BLaER1 (cell line): ENCODE data around the gene TVP23A.

Experiments used
- H3K27ac ChIP-seq: shearing (Covaris generic); formaldehyde crosslinking; 2 replicates; pipeline ENCODE4 v1.8.1; 2022
- H3K27me3 ChIP-seq: shearing (Covaris generic); formaldehyde crosslinking; 2 replicates; pipeline ENCODE4 v1.8.1; 2022
- H3K36me3 ChIP-seq: shearing (Covaris generic); formaldehyde crosslinking; 2 replicates; pipeline ENCODE4 v1.8.1; 2022
- H3K4me1 ChIP-seq: shearing (Covaris generic); formaldehyde crosslinking; 2 replicates; pipeline ENCODE4 v1.8.1; 2022
- H3K4me2 ChIP-seq: shearing (Covaris generic); formaldehyde crosslinking; 2 replicates; pipeline ENCODE4 v1.8.1; 2022
- H3K4me3 ChIP-seq: shearing (Covaris generic); formaldehyde crosslinking; 2 replicates; pipeline ENCODE4 v1.8.1; 2022
- H3K9ac ChIP-seq: shearing (Covaris generic); formaldehyde crosslinking; 2 replicates; pipeline ENCODE4 v1.8.1; 2022
- H3K9me3 ChIP-seq: shearing (Covaris generic); formaldehyde crosslinking; 2 replicates; pipeline ENCODE4 v1.8.1; 2022
- H4K20me1 ChIP-seq: shearing (Covaris generic); formaldehyde crosslinking; 2 replicates; pipeline ENCODE4 v1.8.1; 2022
- Cebpa-rat ChIP-seq: shearing (Covaris generic); IDR thresholded peaks from 2 replicates; pipeline ENCODE4 v1.8.1; 2022

TVP23A gene

GRCh38 chr16:10828851-10829366 lies 10.3 kb upstream of the TVP23A start:
- Histone ChIP-seq H3K9me3 (no peaks in the 10 kb centered on the region), H3K27ac (peak overlapping the region; percentile 83), H3K4me2 (peak overlapping the region; percentile 78), H4K20me1 (no peaks in the 10 kb centered on the region), H3K4me3 (no peak overlapping the region), H3K27me3 (no peaks in the 10 kb centered on the region), H3K36me3 (no peaks in the 10 kb centered on the region), H3K9ac (peak overlapping the region; percentile 68; the same call in 1 of the 2 replicates), H3K4me1 (peaks cover 39% of the 10 kb centered on the region)
- TF ChIP-seq Cebpa-rat = no peak

GRCh38 chr16:10827691-10828341 lies 9.2 kb upstream of the TVP23A start:
- Histone ChIP-seq H4K20me1 (no peaks in the 10 kb centered on the region), H3K36me3 (no peaks in the 10 kb centered on the region), H3K9ac (0 out of 2 replicates have a peak overlapping the region, but pooled peaks have one; percentile 1), H3K27ac (peak overlapping the region; percentile 83), H3K4me2 (peak overlapping the region; percentile 78), H3K4me3 (no peak overlapping the region), H3K9me3 (no peaks in the 10 kb centered on the region), H3K27me3 (no peaks in the 10 kb centered on the region), H3K4me1 (peaks cover 47% of the 10 kb centered on the region)
- TF ChIP-seq Cebpa-rat = no peak

- Histone ChIP-seq H3K27me3 (no peaks in the 10 kb centered on the region), H3K27ac (no peak overlapping the region), H3K4me1 (peaks cover 62% of the 10 kb centered on the region), H3K9ac (no peak overlapping the region), H3K4me2 (no peak overlapping the region), H4K20me1 (no peaks in the 10 kb centered on the region), H3K36me3 (no peaks in the 10 kb centered on the region), H3K9me3 (no peaks in the 10 kb centered on the region), H3K4me3 (no peak overlapping the region)
- TF ChIP-seq Cebpa-rat = no peak
Observed at GRCh38 chr16:10824111-10824893, 5.7 kb upstream of the TVP23A start.

GRCh38 chr16:10822702-10823101 lies 4.1 kb upstream of the TVP23A start:
- Histone ChIP-seq H4K20me1 (no peaks in the 10 kb centered on the region), H3K36me3 (no peaks in the 10 kb centered on the region), H3K27ac (peak overlapping the region; percentile 67), H3K27me3 (no peaks in the 10 kb centered on the region), H3K4me1 (peaks cover 46% of the 10 kb centered on the region), H3K9ac (no peak overlapping the region), H3K4me2 (no peak overlapping the region), H3K9me3 (no peaks in the 10 kb centered on the region), H3K4me3 (no peak overlapping the region)
- no peak for TF ChIP-seq Cebpa-rat

GRCh38 chr16:10820546-10820945 lies 2.0 kb upstream of the TVP23A start:
- peak overlapping the region; percentile 76 for H3K4me2 ChIP-seq
- peak overlapping the region; percentile 76 for H3K27ac ChIP-seq
- H3K9me3 ChIP-seq = no peaks in the 10 kb centered on the region
- H3K27me3 ChIP-seq = no peaks in the 10 kb centered on the region
- H3K4me3 ChIP-seq = no peak overlapping the region
- peak overlapping the region; percentile 50; the same call in 1 of the 2 replicates for H3K9ac ChIP-seq
- peaks cover 43% of the 10 kb centered on the region for H3K4me1 ChIP-seq
- H3K36me3 ChIP-seq = no peaks in the 10 kb centered on the region
- no peaks in the 10 kb centered on the region for H4K20me1 ChIP-seq
- no peak for TF ChIP-seq Cebpa-rat

- H3K4me1 ChIP-seq = peaks cover 61% of the 10 kb centered on the region
- no peaks in the 10 kb centered on the region for H3K36me3 ChIP-seq
- H3K4me2 ChIP-seq = no peak overlapping the region
- no peaks in the 10 kb centered on the region for H3K9me3 ChIP-seq
- no peaks in the 10 kb centered on the region for H4K20me1 ChIP-seq
- no peak overlapping the region for H3K9ac ChIP-seq
- no peak overlapping the region for H3K27ac ChIP-seq
- H3K4me3 ChIP-seq = no peak overlapping the region
- no peaks in the 10 kb centered on the region for H3K27me3 ChIP-seq
- TF ChIP-seq Cebpa-rat = no peak
Observed at GRCh38 chr16:10817514-10817913, 1.1 kb downstream of the TVP23A start.

- peak overlapping the region; percentile 15; the same call in 1 of the 2 replicates for H3K9ac ChIP-seq
- peak overlapping the region; percentile 66 for H3K4me2 ChIP-seq
- H3K27ac ChIP-seq = 0 out of 2 replicates have a peak overlapping the region, but pooled peaks have one; percentile 10
- no peaks in the 10 kb centered on the region for H3K27me3 ChIP-seq
- no peaks in the 10 kb centered on the region for H3K36me3 ChIP-seq
- H4K20me1 ChIP-seq = no peaks in the 10 kb centered on the region
- no peak overlapping the region for H3K4me3 ChIP-seq
- no peak for TF ChIP-seq Cebpa-rat
- H3K9me3 ChIP-seq = peaks cover 4% of the 10 kb centered on the region; the same call in 1 of the 2 replicates
- peaks cover 54% of the 10 kb centered on the region for H3K4me1 ChIP-seq
Observed at GRCh38 chr16:10813099-10813455, 5.5 kb downstream of the TVP23A start.

- peaks cover 4% of the 10 kb centered on the region; the same call in 1 of the 2 replicates for H3K9me3 ChIP-seq
- H3K4me3 ChIP-seq = no peak overlapping the region
- H3K36me3 ChIP-seq = no peaks in the 10 kb centered on the region
- H4K20me1 ChIP-seq = no peaks in the 10 kb centered on the region
- peak overlapping the region; percentile 66 for H3K4me2 ChIP-seq
- no peak for TF ChIP-seq Cebpa-rat
- H3K27me3 ChIP-seq = no peaks in the 10 kb centered on the region
- peak overlapping the region; percentile 15; the same call in 1 of the 2 replicates for H3K9ac ChIP-seq
- H3K4me1 ChIP-seq = peaks cover 54% of the 10 kb centered on the region
- H3K27ac ChIP-seq = peak overlapping the region; percentile 10; the same call in 1 of the 2 replicates
Observed at GRCh38 chr16:10812312-10813098, 6.1 kb downstream of the TVP23A start.

GRCh38 chr16:10809706-10810105 lies 8.9 kb downstream of the TVP23A start:
- Histone ChIP-seq H3K4me1 (peaks cover 46% of the 10 kb centered on the region), H3K27ac (no peak overlapping the region), H3K4me3 (no peak overlapping the region), H3K4me2 (no peak overlapping the region), H3K9ac (no peak overlapping the region), H3K9me3 (peaks cover 4% of the 10 kb centered on the region; the same call in 1 of the 2 replicates), H3K36me3 (no peaks in the 10 kb centered on the region), H3K27me3 (no peaks in the 10 kb centered on the region), H4K20me1 (no peaks in the 10 kb centered on the region)
- TF ChIP-seq Cebpa-rat = no peak
